WTC11 (cell line): ENCODE measurements around the gene EVL.

Experiments
- JUN ChIP-seq: sonication (generic); formaldehyde crosslinking; IDR thresholded peaks from 2 replicates; pipeline ENCODE4 v1.8.0; 2023; ENCODE audit warnings: mild to moderate bottlenecking, missing genetic modification reagents
- TF ChIP-seq, protein P1 (sequence below): fragments of 200-600 bp; IDR thresholded peaks from 2 replicates; pipeline ENCODE4 v1.8.0; 2022; ENCODE audit warnings: antibody characterized with exemption

GRCh38 chr14:100192672-100193416 lies 127.6 kb downstream of the EVL start:
- TF ChIP-seq, protein P1, sequence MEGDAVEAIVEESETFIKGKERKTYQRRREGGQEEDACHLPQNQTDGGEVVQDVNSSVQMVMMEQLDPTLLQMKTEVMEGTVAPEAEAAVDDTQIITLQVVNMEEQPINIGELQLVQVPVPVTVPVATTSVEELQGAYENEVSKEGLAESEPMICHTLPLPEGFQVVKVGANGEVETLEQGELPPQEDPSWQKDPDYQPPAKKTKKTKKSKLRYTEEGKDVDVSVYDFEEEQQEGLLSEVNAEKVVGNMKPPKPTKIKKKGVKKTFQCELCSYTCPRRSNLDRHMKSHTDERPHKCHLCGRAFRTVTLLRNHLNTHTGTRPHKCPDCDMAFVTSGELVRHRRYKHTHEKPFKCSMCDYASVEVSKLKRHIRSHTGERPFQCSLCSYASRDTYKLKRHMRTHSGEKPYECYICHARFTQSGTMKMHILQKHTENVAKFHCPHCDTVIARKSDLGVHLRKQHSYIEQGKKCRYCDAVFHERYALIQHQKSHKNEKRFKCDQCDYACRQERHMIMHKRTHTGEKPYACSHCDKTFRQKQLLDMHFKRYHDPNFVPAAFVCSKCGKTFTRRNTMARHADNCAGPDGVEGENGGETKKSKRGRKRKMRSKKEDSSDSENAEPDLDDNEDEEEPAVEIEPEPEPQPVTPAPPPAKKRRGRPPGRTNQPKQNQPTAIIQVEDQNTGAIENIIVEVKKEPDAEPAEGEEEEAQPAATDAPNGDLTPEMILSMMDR: peak; percentile 76
- no peak for TF ChIP-seq JUN
